MV-4-11 (cell line): ENCODE measurements around the gene SENP5.
A peak's percentile ranks its signal among the peaks of the same experiment; 100 is the strongest.

Experiments used
- DNase-seq: peaks from one replicate; lab custom pipeline; 2025; lab: John Stamatoyannopoulos, UW

The SENP5 gene

DNA sequence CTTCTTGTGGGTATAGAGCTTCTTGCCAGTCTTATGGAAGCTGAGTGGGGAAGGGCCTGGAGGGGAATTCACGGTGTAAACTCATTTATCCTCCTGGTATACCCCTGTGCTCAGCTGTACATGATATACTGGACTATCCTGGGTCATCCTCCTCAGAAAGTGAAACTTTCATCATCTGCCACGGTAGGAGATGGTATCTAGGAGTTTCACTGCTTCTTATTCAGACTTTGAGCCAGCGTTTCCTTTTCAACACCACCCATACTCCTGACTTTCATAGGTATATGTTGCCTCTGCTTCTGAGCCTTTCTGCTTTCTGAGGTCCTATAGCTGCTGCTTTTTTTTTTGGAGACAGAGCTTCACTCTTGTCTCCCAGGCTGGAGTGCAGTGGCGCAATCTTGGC lies 15.6 kb downstream of the SENP5 start:
- no peak for DNase-seq

GRCh38 chr3:196886144-196886543 lies 18.4 kb downstream of the SENP5 start:
- peak; percentile 9 for DNase-seq

DNA sequence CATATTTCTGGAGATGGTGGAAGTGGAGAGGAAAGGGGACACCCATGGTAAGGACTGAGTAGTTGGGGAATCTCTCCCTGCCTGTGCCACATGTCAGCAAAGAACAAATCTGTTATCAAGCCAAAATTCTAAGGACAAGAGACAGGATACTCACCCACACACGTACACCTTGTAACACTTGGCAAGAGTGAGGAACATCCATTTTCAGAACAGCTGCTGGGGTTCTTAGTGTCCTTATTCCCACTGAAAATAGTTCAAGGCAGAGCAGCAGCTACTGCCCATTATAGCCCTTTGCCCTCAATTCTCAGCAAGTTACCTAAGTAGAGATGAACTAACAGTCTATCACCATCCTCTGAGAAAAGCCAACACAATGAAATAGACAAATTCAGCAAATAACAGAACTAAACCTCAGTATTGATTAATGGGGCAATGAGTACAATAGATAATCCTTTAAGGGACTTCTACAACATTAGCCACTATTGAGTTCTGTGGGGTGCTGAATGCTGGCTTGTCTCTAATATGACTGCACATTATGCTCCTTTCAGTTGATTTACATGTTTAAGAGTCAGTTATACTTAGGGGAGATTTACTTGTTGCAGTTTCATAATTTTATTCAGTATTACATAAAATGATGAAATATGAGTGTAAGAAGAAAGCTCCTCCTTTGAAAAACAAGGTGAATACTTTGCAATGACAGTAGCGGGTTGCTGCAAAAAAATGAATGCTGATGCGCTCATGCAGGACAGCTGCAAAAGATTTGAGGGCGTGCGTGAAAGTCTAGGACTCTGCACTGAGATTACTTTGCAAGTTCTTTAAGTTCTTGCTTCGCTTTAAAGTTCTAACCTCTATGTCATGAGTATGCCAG lies 22.4 kb downstream of the SENP5 start:
- DNase-seq = no peak

DNA sequence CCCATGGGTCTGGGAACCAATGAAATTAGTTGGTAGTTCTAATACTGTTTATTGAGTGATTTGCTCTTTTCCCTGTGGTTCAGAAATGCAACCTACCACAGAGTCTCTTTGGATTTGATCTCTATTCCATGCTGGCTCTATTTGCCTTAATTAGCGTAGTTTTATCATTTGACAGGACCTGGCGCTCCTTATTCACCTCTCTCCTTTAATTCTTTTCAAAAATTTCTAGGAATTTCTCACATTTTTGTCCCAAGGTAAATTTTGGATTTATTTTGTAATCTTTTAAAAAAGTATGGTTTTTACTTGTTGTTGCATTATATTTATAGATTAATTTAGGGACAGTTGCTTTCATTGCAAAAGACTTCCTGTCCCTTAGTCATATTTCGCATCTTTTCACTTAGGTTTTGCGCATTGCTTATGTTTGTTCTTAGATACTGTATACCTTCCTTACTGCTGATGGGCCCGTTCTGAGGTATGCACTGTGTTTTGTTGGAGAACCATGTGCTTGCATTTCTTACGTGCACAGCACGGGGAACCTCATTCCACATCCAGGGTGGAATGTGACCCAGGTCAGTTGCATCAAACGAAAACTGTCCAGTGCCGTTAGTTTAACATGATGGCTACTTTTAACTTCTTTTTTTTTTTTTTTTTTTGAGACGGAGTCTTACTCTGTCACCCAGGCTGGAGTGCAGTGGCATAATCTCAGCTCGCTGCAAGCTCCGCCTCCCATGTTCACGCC lies 27.0 kb downstream of the SENP5 start:
- DNase-seq = no peak

- no peak for DNase-seq
Observed at GRCh38 chr3:196896229-196896628, 28.5 kb downstream of the SENP5 start.

DNA sequence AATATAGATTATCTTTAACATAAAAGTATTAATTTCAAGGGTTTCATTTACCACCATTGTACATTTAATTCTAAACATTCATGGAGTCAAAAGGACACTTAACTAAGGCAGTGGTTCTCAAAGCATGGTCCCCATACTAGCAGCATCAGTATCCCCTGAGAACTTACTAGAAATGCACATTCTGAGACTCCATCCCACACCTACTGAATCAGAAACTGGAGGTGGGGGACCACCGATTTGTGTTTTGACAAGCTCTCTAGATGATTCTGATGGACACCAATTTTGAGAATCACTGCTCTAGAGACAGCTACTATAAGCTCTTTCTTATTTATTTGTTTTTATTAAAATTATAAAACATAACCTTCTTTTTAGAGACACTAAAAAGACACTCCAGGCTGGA lies 34.0 kb downstream of the SENP5 start:
- no peak for DNase-seq

DNA sequence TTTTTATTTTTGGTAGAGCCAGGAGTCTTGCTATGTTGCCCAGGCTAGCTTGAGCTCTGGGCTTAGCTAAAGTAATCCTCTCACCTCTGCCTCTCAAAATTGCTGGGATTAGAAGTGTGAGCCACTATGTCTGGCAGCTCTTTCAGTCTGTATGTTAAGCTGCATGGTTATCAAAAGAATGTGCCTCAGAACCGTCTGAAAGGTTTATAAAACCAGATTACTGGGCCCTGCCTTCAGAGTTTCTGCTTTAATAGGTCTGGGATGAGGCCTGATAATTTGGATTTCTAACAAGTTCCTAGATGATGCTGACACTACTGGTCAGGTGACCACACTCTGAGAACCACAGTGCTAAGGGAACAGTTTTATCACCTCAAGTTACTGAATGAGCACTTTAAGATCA lies 34.6 kb downstream of the SENP5 start:
- no peak for DNase-seq

GRCh38 chr3:196903740-196904139 lies 36.0 kb downstream of the SENP5 start:
- no peak for DNase-seq

DNA sequence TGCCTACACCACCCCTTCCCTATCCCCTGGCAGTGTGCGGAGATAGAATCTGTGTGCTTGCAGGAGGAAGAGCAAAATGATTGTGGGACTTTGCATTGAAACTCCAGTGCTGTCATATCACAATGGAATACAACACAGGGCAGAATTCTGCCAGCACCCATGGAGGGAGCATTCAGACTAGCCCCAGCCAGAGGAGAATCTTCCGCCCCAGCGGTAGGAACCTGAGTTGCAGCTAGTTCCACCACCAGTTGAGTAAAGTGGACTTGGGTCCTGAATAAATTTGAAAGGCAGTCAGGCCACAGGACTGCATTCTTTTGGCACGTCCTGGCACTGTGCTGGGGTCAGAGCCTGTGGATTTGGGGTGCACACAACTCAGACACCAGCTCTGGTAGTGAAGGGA lies 47.1 kb downstream of the SENP5 start:
- DNase-seq = no peak

DNA sequence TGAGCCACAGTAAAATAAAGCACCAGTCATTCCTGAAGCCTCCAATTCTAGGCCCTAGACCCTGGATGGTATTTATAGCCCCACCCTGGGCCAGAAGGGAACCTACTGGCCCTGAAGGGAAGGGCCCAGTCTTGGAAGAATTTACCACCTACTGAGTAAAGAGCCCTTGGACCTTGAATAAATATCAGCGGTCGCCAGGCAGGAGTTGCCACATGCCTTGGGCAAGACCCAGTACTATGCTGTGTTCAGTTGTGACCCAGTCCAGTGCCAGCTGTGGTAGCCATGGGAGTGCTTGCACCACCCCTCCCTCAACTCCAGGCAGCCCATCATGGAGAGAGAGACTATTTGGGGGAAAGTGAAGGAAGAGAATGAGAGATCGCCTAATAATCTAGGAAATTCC lies 47.7 kb downstream of the SENP5 start:
- DNase-seq = no peak

DNA sequence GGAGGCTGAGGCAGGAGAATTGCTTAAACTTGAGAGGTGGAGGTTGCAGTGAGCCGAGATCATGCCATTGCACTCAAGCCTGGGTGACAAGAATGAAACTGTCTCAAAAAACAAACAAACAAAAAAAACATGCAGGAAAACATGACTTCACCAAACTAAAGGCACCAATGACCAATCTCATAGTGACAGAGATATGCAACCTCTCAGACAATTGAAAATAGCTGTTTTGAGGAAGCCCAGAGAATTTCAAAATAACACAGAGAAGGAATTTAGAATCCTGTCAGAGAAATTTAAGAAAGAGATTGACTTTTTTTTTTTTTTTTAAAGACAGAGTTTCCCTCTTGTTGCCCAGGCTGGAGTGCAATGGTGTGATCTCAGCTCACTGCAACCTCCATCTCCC lies 48.5 kb downstream of the SENP5 start:
- DNase-seq = no peak

GRCh38 chr3:196916995-196917394 lies 49.3 kb downstream of the SENP5 start:
- DNase-seq = no peak

DNA sequence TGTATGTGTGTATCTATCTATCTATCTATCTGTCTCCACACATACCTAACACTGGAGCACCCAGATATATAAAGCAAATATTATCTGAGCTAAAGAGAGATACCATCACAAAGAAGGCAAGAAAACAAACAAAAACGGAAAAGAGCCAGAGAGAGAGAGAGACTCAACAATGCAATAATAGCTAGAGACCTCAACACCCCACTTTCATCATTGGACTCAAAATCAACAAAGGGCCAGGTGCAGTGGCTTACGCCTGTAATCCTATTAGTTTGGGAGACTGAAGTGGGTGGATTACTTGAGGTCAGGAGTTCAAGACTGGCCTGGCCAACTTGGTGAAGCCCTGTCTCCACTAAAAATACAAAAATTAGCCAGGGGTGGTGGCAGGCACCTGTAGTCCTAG lies 51.2 kb downstream of the SENP5 start:
- DNase-seq = no peak

DNA sequence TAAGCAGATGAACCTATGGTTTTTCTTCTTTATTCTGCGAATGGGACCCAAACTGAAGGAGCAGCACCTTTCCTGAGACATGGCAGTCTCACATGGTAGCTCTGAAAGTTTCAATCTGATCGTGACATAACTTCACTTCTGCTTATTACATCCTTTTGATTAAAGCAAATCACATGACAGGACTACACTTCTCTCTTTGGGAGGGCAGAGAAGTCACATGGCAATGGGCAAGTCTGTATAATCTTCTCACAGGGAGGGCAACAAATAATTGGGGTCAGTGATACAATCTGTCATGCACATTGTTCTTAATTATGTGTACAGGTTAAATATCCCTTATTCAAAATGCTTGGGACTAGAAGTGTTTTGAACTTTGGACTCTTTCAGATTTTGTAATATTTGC lies 53.0 kb downstream of the SENP5 start:
- DNase-seq = peak; percentile 18

- DNase-seq = no peak
Observed at GRCh38 chr3:196927571-196928453, 60.1 kb downstream of the SENP5 start.

DNA sequence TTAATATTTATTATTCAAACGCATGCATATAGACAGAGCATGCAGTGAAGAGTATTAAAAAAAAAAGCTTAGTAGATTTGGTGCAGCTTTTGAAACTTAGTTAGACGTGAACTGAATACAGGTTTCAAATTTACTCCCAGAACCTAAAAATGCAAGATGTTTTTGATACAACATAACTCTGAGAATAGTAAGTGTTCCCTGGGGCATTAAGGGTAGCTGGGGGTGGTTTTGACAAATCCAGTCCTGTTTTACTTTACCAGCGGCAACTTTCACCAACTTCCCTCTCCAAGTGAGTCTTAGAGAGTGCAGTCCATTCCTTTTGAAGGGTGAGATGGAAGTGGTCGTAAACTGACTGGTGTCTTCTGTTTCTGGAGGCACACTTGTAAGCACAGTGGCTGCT lies 63.4 kb downstream of the SENP5 start:
- no peak for DNase-seq

- no peak for DNase-seq
Observed at GRCh38 chr3:196931828-196932587, 64.3 kb downstream of the SENP5 start.

DNA sequence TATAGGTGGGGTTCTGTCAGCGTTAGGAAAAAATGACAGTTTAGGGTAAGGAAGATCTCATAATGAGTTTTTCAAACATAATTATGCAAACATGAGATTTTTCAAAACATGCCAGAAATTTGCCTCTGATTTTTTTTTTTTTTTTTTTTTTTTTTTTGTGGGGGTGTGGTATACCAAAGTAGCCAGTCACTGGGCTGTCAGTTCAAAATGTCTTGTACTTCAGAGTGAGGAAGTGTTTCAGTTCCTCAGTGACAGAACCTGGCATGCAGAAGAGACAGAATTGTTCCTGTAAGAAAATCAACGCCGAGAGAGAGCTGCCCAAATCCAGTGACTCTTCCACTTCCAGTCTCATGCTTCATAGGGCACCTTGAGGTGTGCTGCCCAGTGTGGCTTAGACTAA lies 64.9 kb downstream of the SENP5 start:
- DNase-seq = peak; percentile 78

DNA sequence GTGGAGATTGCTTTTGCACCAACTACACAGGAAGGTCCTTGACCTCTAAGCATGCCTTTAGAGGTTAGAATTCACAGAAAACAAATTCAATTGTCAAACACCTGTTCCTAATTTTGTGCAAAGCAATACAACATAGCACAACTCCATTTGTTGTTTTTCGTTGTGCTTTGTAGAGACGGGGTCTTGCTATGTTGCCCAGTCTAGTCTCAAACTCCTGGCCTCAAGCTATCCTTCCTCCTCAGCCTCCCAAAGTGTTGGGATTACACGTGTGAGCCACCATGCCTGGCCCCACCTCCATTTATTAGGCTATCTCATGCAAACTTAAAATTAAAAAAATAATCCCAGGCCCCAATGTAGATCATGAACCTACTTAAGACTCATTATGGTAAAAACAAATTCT lies 68.6 kb downstream of the SENP5 start:
- no peak for DNase-seq

DNA sequence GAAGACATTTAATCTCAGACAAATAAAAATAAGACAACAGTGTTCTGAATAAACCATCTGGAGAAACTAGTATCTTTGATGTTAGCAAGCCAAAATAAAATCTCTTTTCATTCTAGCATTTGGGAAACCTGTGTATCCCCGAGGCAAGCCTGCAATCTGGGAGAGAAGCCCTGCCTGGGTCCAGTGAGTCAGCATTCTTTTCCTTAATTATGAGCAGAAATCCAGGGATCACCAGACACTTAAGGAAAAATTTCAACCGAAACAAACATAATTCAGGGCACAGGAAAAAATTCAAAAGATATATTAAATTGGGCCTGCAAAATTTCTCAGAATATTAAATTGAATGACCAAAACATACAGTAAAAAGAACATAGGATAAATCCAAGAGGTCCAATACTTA lies 70.4 kb downstream of the SENP5 start:
- DNase-seq = no peak

DNA sequence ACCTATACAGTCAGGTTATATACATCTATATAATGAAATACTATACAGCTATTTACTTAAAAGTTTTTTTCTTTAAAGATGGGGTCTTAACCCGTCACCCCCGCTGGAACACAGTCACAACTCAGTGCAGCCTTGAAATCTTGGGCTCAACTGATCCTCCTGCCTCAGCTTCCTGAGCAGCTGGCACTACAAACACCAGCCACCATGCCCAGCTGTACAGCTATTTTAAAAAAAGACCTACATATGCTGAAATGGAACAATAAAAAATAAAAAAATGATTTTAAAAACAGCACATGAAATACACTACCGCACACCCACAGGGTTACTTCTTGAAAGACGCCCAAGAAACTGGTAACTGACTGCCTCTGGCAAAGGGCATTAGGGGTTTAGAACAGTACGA lies 70.9 kb downstream of the SENP5 start:
- no peak for DNase-seq

DNA sequence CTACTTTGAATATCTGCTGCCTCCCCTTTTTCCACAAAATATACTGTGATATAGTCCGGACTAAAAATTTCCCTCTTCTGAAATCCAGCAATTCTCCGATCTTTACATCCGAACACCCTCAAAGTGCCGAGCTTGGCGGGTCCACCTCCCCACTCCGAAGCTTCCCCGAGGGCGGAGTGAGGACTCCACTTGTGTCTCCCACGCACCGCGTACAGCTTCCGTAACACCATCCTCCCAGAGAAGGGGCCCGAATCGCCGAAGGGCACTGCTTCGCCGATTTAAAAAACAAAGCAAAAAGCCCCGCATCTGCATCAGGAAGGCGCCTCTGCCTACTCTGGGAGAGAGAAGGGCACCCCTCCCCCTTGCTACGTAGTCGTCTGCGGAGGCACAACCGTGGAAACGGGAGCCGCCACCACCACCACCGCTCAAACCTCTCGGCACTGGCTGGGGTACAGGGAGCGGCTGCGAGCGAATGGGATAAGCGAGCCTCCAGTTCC lies 74.1 kb downstream of the SENP5 start:
- peak; percentile 64 for DNase-seq
